Activated CD4-positive, alpha-beta T cell treated with anti-CD3 and anti-CD28 coated beads for 36 hours (primary cell): ENCODE measurements around the gene CLEC4G. TPM values are rescaled to one million over a fixed set of nuclear protein-coding genes. Genes with fewer than 3 reads are reported as not detected.
A peak's percentile ranks its signal among the peaks of the same experiment; 100 is the strongest.

ENCODE experiments used
- ATAC-seq: fragments of 200-7000 bp; cut with Tn5 transposase; one replicate; pipeline ENCODE4 v1.10.0; 2021; ENCODE audit warnings: mild to moderate bottlenecking, moderate library complexity
- CTCF ChIA-PET: fragments of 350-600 bp; sonication (Branson Sonifier 250); formaldehyde crosslinking; loops from one replicate; lab custom pipeline; 2021; ENCODE audit warnings: antibody characterized with exemption; lab: Charles Lee
- POLR2A ChIA-PET: fragments of 350-600 bp; sonication (Branson Sonifier 250); formaldehyde crosslinking; loops from one replicate; lab custom pipeline; 2021; ENCODE audit warnings: antibody characterized with exemption, inconsistent platforms; lab: Charles Lee
- DNase-seq: peaks from one replicate; pipeline ENCODE4 v3.0.0-alpha.2; 2020
- H3K27ac Mint-ChIP-seq: one replicate; pipeline ENCODE4 v1.8.0; 2021; ENCODE audit warnings: mixed read lengths
- H3K27me3 Mint-ChIP-seq: one replicate; pipeline ENCODE4 v1.8.0; 2021; ENCODE audit warnings: mixed read lengths
- H3K36me3 Mint-ChIP-seq: one replicate; pipeline ENCODE4 v1.8.0; 2021; ENCODE audit warnings: low read depth, mixed read lengths
- H3K4me1 Mint-ChIP-seq: one replicate; pipeline ENCODE4 v1.8.0; 2021; ENCODE audit warnings: mixed read lengths
- H3K4me3 Mint-ChIP-seq: one replicate; pipeline ENCODE4 v1.8.0; 2021; ENCODE audit warnings: mild to moderate bottlenecking, moderate library complexity, mixed read lengths
- H3K9me3 Mint-ChIP-seq: one replicate; pipeline ENCODE4 v1.8.0; 2021; ENCODE audit warnings: low read depth, mixed read lengths
- intact Hi-C, 2 experiments: fragments of 100-400 bp; cut with DNase I in 1 of 2; cut with micrococcal nuclease in 1 of 2; formaldehyde crosslinking; loops; one replicate each; pipeline versions ENCODE4 v1.14.2 to v1.15.1; 2022 to 2024; cut with DNase I, micrococcal nuclease
- total RNA-seq, 2 experiments: library from RNA; stranded (reverse); gene quantifications; one replicate each; pipeline ENCODE4 v1.2.3, GENCODE V29; 2021

The CLEC4G gene
- total RNA-seq, 2 experiments from 2014 or later, result not detected

DNA sequence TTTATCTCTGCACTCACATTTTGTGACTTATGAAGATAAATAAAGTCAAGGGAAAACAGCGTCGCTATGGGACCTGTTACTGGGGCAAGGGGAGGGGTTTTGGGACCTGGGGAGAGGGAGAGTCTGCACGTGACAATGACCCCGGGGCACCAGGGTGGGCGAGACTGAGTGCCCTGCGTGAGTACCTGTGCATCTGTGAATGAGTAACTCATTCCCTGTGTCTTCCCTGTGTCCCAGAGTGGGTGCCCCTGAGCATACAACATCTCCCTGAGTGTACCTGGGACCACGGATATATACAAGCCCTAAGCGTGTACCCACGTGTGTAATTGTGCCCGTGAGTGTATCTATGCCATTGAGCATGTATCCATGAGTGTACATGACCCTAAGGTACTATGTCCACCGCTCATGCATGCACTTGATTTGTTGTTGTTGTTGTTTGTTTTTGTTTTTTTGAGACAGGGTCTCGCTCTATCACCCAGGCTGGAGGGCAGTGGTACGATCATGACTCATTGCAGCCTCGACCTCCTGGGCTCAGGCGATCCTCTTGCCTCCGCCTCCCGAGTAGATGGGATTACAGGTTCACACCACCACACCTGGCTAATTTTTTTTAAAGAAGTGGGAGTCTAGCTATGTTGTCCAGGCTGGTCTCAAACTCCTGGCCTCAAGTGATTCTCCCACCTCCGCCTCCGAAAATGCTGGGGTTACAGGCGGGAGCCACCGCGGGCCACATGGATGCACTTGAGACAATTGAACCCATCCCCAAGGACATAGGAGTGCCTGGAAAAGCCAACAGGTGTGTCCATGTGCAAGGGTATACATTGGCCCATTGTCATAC lies 51.9 kb downstream of the CLEC4G start:
- no peaks in the 10 kb centered on the region for H3K9me3 Mint-ChIP-seq
- H3K36me3 Mint-ChIP-seq, result peaks cover 13% of the 10 kb centered on the region
- H3K27me3 Mint-ChIP-seq, result peaks cover 20% of the 10 kb centered on the region
- H3K4me3 Mint-ChIP-seq, result peak overlapping the region; percentile 91
- ChIA-PET CTCF (interaction anchor here (0.7 to 1.7 kb wide), 13 partner anchors 12 to 1010 kb away, joined by 3 to 19 read pairs (median 5); partner anchors contain the start of genes PET100, TNFSF14 and XAB2), POLR2A (no interaction called here)
- H3K4me1 Mint-ChIP-seq, result peaks cover 52% of the 10 kb centered on the region
- ATAC-seq (no peak), DNase-seq (no peak)
- peak overlapping the region; percentile 69 for H3K27ac Mint-ChIP-seq
- intact Hi-C loops, result loop anchor here (1.0 to 2.0 kb wide), 8 partner anchors 28 to 581 kb away; partner anchors contain the start of genes PNPLA6 (in 1 of the 2) and STXBP2 (in 1 of the 2)

DNA sequence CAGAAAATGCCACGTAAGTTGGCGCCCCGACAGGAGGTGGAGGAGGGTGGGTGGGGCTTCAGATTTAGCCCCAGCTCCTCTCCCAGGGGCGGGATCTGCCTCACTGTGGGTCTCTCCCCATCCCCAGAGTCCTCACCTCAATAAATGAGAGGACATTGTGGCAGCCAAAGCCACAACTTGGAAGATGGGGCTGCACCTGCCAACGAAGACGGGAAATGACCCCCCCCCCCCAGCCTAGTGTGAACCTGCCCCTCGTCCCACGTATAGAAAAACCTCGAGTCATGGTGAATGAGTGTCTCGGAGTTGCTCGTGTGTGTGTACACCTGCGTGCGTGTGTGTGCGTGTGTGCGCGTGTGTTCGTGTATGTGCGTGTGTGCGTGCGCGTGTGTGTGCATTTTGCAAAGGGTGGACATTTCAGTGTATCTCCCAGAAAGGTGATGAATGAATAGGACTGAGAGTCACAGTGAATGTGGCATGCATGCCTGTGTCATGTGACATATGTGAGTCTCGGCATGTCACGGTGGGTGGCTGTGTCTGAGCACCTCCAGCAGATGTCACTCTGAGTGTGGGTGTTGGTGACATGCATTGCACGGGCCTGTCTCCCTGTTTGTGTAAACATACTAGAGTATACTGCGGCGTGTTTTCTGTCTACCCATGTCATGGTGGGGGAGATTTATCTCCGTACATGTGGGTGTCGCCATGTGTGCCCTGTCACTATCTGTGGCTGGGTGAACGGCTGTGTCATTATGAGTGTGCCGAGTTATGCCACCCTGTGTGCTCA lies 52.7 kb downstream of the CLEC4G start:
- H3K27me3 Mint-ChIP-seq, result peaks cover 22% of the 10 kb centered on the region
- H3K36me3 Mint-ChIP-seq, result peaks cover 13% of the 10 kb centered on the region
- ChIA-PET POLR2A (interaction anchor here (0.9 kb wide), 1 partner anchor 26 kb away, joined by 4 read pairs; no protein-coding TSS in a partner anchor), CTCF (interaction anchor here (0.7 to 1.4 kb wide), 6 partner anchors 9 to 120 kb away, joined by 3 to 4 read pairs (median 3); no protein-coding TSS in a partner anchor)
- H3K4me3 Mint-ChIP-seq, result peak overlapping the region; percentile 18
- H3K9me3 Mint-ChIP-seq, result no peaks in the 10 kb centered on the region
- peak; percentile 84 for DNase-seq
- H3K4me1 Mint-ChIP-seq, result peaks cover 55% of the 10 kb centered on the region
- H3K27ac Mint-ChIP-seq, result peak overlapping the region; percentile 41
- peak; percentile 66 for ATAC-seq
- intact Hi-C loops, result loop anchor here in 1 of 2 experiments (1.0 kb wide), 1 partner anchor 27 kb away; no protein-coding TSS in a partner anchor

Other genes with a start within 250 kb of the CLEC4G start
- gene PEX11G, start 243.1 kb downstream of the CLEC4G start, total RNA-seq, result 1 to 10 TPM in 1 of 2 experiments, under 1 TPM in 1; 0.51 to 1.1 TPM
- 1 to 10 TPM; 5.1 to 8.5 TPM for gene ZNF358, start 216.0 kb downstream of the CLEC4G start, total RNA-seq
- 1 to 10 TPM; 6.7 to 7.7 TPM for gene MCOLN1, start 209.5 kb downstream of the CLEC4G start, total RNA-seq
- 100 to 1,000 TPM in 1 of 2 experiments, 10 to 100 TPM in 1; 82.2 to 108 TPM for gene PNPLA6, start 196.4 kb downstream of the CLEC4G start, total RNA-seq
- gene CAMSAP3, start 136.2 kb downstream of the CLEC4G start, total RNA-seq, result under 1 TPM; 0.50 to 0.58 TPM
- 10 to 100 TPM; 45.9 to 48.3 TPM for gene XAB2, start 102.6 kb downstream of the CLEC4G start, total RNA-seq
- gene PET100, start 102.3 kb downstream of the CLEC4G start, total RNA-seq, result 10 to 100 TPM; 45.1 to 99.4 TPM
- 1 to 10 TPM; 1.7 to 1.8 TPM for gene PCP2, start 98.4 kb downstream of the CLEC4G start, total RNA-seq
- gene STXBP2, start 95.0 kb downstream of the CLEC4G start, total RNA-seq, result 10 to 100 TPM; 75.2 to 83.0 TPM
- gene RETN, start 63.1 kb downstream of the CLEC4G start, total RNA-seq, result not detected
- gene MCEMP1, start 55.0 kb downstream of the CLEC4G start, total RNA-seq, result not detected
- 10 to 100 TPM; 90.2 to 95.2 TPM for gene TRAPPC5, start 51.3 kb downstream of the CLEC4G start, total RNA-seq
- gene FCER2, start 30.0 kb downstream of the CLEC4G start, total RNA-seq, result 1 to 10 TPM; 2.6 to 3.5 TPM
- not detected for gene CD209, start 15.4 kb upstream of the CLEC4G start, total RNA-seq
- gene CLEC4M, start 31.1 kb upstream of the CLEC4G start, total RNA-seq, result not detected
- 1 to 10 TPM; 4.8 to 5.9 TPM for gene EVI5L, start 98.1 kb upstream of the CLEC4G start, total RNA-seq
- under 1 TPM; 0.09 to 0.14 TPM for gene PRR36, start 142.3 kb upstream of the CLEC4G start, total RNA-seq
- not detected for gene LRRC8E, start 156.4 kb upstream of the CLEC4G start, total RNA-seq
- gene MAP2K7, start 171.8 kb upstream of the CLEC4G start, total RNA-seq, result 10 to 100 TPM; 32.2 to 33.7 TPM
- gene TGFBR3L, start 182.7 kb upstream of the CLEC4G start, total RNA-seq, result 1 to 10 TPM; 2.6 to 3.2 TPM
- 10 to 100 TPM; 14.6 to 16.2 TPM for gene SNAPC2, start 188.2 kb upstream of the CLEC4G start, total RNA-seq
- gene CTXN1, start 194.0 kb upstream of the CLEC4G start, total RNA-seq, result under 1 TPM; 0.47 to 0.82 TPM
- 10 to 100 TPM; 80.4 to 84.0 TPM for gene TIMM44, start 211.6 kb upstream of the CLEC4G start, total RNA-seq